Mesendoderm (in vitro differentiated cells): Measurements from ENCODE around the gene ANO2.
"Not testable (repeated sequence)": the region's sequence is repeated elsewhere in the genome, so short reads cannot be mapped to it uniquely, and the experiment has no call there.

Experiments
- DNase-seq: peaks from one replicate; pipeline ENCODE4 v3.0.0; 2013
- H2AK5ac ChIP-seq: 2 replicates; pipeline ENCODE4 v1.6.1; 2013; ENCODE audit warnings: low read length, inconsistent platforms
- H2BK120ac ChIP-seq: 2 replicates; pipeline ENCODE4 v1.6.1; 2013; ENCODE audit warnings: low read depth, mild to moderate bottlenecking, low read length, moderate library complexity, mixed read lengths
- H2BK15ac ChIP-seq: replicated peaks from 2 replicates; pipeline ENCODE4 v1.6.1; 2013; ENCODE audit warnings: low read depth, mild to moderate bottlenecking, moderate library complexity
- H2BK5ac ChIP-seq: 2 replicates; pipeline ENCODE4 v1.6.1; 2013; ENCODE audit warnings: low read length, inconsistent platforms
- H3K18ac ChIP-seq: 2 replicates; pipeline ENCODE4 v1.6.1; 2013; ENCODE audit warnings: mild to moderate bottlenecking, low read length, mixed read lengths
- H3K23ac ChIP-seq: one replicate; pipeline ENCODE4 v1.6.1; 2013; ENCODE audit warnings: low read length
- H3K27ac ChIP-seq: 2 replicates; pipeline ENCODE4 v1.5.1; 2013; ENCODE audit warnings: low read depth, mild to moderate bottlenecking, inconsistent platforms, low read length, moderate library complexity
- H3K27me3 ChIP-seq: 2 replicates; pipeline ENCODE4 v1.6.1; 2013; ENCODE audit warnings: low read length, control low read depth, mild to moderate bottlenecking, inconsistent platforms; ENCODE audit not compliant: insufficient read depth, poor library complexity
- H3K36me3 ChIP-seq: 2 replicates; pipeline ENCODE4 v1.6.1; 2013; ENCODE audit warnings: low read length, inconsistent platforms; ENCODE audit not compliant: control insufficient read depth, insufficient read depth
- H3K4ac ChIP-seq: one replicate; pipeline ENCODE4 v1.6.1; 2013; ENCODE audit warnings: low read depth, mild to moderate bottlenecking, low read length, moderate library complexity
- H3K4me1 ChIP-seq: 2 replicates; pipeline ENCODE4 v1.6.1; 2013; ENCODE audit warnings: low read depth, low read length, inconsistent platforms; ENCODE audit not compliant: control insufficient read depth
- H3K4me2 ChIP-seq: 2 replicates; pipeline ENCODE4 v1.6.1; 2013; ENCODE audit warnings: low read length
- H3K4me3 ChIP-seq: 2 replicates; pipeline ENCODE4 v1.5.1; 2013; ENCODE audit warnings: mild to moderate bottlenecking, low read length
- H3K56ac ChIP-seq: one replicate; pipeline ENCODE4 v1.6.1; 2013; ENCODE audit warnings: low read length
- H3K79me1 ChIP-seq: 2 replicates; pipeline ENCODE4 v1.6.1; 2013; ENCODE audit warnings: low read length, inconsistent platforms
- H3K79me2 ChIP-seq: 2 replicates; pipeline ENCODE4 v1.6.1; 2013; ENCODE audit warnings: mild to moderate bottlenecking, low read length; ENCODE audit not compliant: control insufficient read depth, insufficient read depth
- H3K9ac ChIP-seq: 2 replicates; pipeline ENCODE4 v1.6.1; 2013; ENCODE audit warnings: low read length, inconsistent platforms
- H4K5ac ChIP-seq: one replicate; pipeline ENCODE4 v1.6.1; 2013; ENCODE audit warnings: low read length
- H4K8ac ChIP-seq: one replicate; pipeline ENCODE4 v1.6.1; 2013; ENCODE audit warnings: low read depth, mild to moderate bottlenecking, control low read depth, low read length, moderate library complexity
- WGBS: extraction: QIAGEN DNeasy Blood & Tissue Kit; methylation state at CpG from one replicate; pipeline ENCODE4 v1.1.7; 2013; ENCODE audit warnings: low lambda C conversion rate, missing lambda C conversion rate; ENCODE audit not compliant: insufficient coverage; ENCODE audit errors: extremely low coverage; 5-methylcytosine and 5-hydroxymethylcytosine counted together

Gene ANO2

DNA sequence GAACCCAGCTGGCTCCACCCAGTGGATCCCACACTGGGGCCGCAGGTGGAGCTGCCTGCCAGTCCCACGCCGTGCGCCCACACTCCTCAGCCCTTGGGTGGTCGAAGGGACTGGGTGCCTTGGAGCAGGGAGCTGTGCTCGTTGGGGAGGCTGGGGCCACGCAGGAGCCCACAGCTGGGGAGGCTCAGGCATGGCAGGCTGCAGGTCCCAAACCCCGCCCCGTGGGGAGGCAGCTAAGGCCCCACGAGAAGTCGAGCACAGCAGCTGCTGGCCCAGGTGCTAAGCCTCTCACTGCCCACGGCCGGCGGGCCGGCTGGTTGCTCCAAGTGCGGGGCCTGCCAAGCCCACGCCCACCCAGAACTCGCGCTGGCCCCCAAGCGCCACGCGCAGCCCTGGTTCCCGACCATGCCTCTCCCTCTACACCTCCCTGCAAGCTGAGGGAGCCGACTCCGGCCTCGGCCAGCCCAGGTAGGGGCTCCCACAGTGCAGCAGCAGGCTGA, 56.2 kb downstream of the ANO2 start:
- Histone ChIP-seq H3K79me1 (no peaks in the 10 kb centered on the region), H2BK120ac (no peak overlapping the region), H3K56ac (no peak overlapping the region), H3K4me1 (no peaks in the 10 kb centered on the region), H3K4ac (no peak overlapping the region), H2BK15ac (no peak overlapping the region), H3K36me3 (no peaks in the 10 kb centered on the region), H3K27me3 (no peaks in the 10 kb centered on the region), H2AK5ac (no peak overlapping the region), H3K27ac (no peak overlapping the region), H4K8ac (no peak overlapping the region), H3K23ac (no peak overlapping the region), H3K4me3 (no peak overlapping the region), H3K4me2 (no peak overlapping the region), H4K5ac (no peak overlapping the region), H3K18ac (no peak overlapping the region), H3K79me2 (no peaks in the 10 kb centered on the region), H3K9ac (no peak overlapping the region), H2BK5ac (no peak overlapping the region)
- DNase-seq: no peak
- no CpG with 5 or more reads among the region's 26 CpGs for WGBS

DNA sequence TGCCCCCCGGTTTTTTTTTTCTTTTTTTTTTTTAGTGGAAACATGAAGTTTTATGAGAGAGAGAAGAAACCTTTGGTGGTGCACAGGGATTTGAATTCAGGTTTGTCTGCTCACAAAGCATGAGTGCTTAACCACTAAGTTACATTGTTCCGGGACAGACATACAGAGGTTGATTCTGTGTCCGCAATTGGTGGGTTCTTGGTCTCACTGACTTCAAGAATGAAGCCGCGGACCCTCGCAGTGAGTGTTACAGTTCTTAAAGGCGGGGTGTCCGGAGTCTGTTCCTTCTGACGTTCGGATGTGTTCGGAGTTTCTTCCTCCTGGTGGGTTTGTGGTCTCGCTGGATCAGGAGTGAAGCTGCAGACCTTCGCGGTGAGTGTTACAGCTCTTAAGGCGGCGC, 57.2 kb downstream of the ANO2 start:
- not testable (repeated sequence) for H3K4me1 ChIP-seq, H2AK5ac ChIP-seq, H3K27me3 ChIP-seq, H3K4ac ChIP-seq, H3K4me2 ChIP-seq, H3K9ac ChIP-seq, H4K8ac ChIP-seq, H3K56ac ChIP-seq, H2BK15ac ChIP-seq, H2BK120ac ChIP-seq, H3K4me3 ChIP-seq, H3K27ac ChIP-seq, H3K79me2 ChIP-seq, DNase-seq, H2BK5ac ChIP-seq, H3K23ac ChIP-seq, H4K5ac ChIP-seq, H3K79me1 ChIP-seq, H3K18ac ChIP-seq, H3K36me3 ChIP-seq
- no CpG with 5 or more reads among the region's 16 CpGs for WGBS

- no peaks in the 10 kb centered on the region for H3K4me1 ChIP-seq
- H3K27me3 ChIP-seq: no peaks in the 10 kb centered on the region
- no peak overlapping the region for H3K27ac ChIP-seq
- H3K56ac ChIP-seq: no peak overlapping the region
- no peaks in the 10 kb centered on the region for H3K79me2 ChIP-seq
- no peak overlapping the region for H3K9ac ChIP-seq
- no peak overlapping the region for H2BK5ac ChIP-seq
- H2BK15ac ChIP-seq: no peak overlapping the region
- no peak overlapping the region for H3K4me3 ChIP-seq
- no peak overlapping the region for H3K18ac ChIP-seq
- no peak overlapping the region for H2AK5ac ChIP-seq
- no peak overlapping the region for H3K4me2 ChIP-seq
- H3K4ac ChIP-seq: no peak overlapping the region
- no peak overlapping the region for H4K5ac ChIP-seq
- no CpG with 5 or more reads among the region's 3 CpGs for WGBS
- H3K36me3 ChIP-seq: no peaks in the 10 kb centered on the region
- H3K79me1 ChIP-seq: no peaks in the 10 kb centered on the region
- H2BK120ac ChIP-seq: no peak overlapping the region
- no peak overlapping the region for H3K23ac ChIP-seq
- no peak for DNase-seq
- no peak overlapping the region for H4K8ac ChIP-seq
These were observed 60.2 kb downstream of the ANO2 start for GRCh38 chr12:5884866-5885265.

DNA sequence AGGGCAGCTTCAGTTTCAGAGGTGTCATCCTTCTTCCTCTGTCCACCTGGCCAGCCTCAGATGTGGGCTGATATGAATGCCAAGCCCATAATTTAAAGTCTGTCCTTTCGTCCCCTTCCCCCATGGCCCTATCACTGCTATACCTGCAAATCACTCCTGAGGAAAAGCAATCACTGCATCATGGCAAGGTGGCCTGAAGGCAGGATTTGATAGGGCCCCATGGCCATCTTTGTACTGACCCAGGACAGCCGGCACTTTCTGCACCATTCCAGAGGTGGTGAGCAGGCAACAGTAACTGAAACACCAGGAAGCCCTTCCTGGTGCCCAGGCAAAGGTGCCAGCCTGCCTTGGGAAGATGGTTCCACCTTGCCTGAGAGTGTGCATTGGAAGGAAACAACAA, 60.8 kb downstream of the ANO2 start:
- no peak overlapping the region for H4K8ac ChIP-seq
- H3K4ac ChIP-seq: no peak overlapping the region
- H3K4me2 ChIP-seq: no peak overlapping the region
- no peak overlapping the region for H3K27ac ChIP-seq
- no CpG with 5 or more reads among the region's 2 CpGs for WGBS
- H3K27me3 ChIP-seq: no peaks in the 10 kb centered on the region
- no peaks in the 10 kb centered on the region for H3K36me3 ChIP-seq
- H2BK15ac ChIP-seq: no peak overlapping the region
- H3K79me2 ChIP-seq: no peaks in the 10 kb centered on the region
- H3K18ac ChIP-seq: no peak overlapping the region
- no peak overlapping the region for H3K4me3 ChIP-seq
- no peak overlapping the region for H4K5ac ChIP-seq
- no peak overlapping the region for H3K23ac ChIP-seq
- H3K9ac ChIP-seq: no peak overlapping the region
- no peak for DNase-seq
- no peak overlapping the region for H2BK120ac ChIP-seq
- H3K4me1 ChIP-seq: no peaks in the 10 kb centered on the region
- no peak overlapping the region for H3K56ac ChIP-seq
- H2BK5ac ChIP-seq: no peak overlapping the region
- H3K79me1 ChIP-seq: no peaks in the 10 kb centered on the region
- no peak overlapping the region for H2AK5ac ChIP-seq

DNA sequence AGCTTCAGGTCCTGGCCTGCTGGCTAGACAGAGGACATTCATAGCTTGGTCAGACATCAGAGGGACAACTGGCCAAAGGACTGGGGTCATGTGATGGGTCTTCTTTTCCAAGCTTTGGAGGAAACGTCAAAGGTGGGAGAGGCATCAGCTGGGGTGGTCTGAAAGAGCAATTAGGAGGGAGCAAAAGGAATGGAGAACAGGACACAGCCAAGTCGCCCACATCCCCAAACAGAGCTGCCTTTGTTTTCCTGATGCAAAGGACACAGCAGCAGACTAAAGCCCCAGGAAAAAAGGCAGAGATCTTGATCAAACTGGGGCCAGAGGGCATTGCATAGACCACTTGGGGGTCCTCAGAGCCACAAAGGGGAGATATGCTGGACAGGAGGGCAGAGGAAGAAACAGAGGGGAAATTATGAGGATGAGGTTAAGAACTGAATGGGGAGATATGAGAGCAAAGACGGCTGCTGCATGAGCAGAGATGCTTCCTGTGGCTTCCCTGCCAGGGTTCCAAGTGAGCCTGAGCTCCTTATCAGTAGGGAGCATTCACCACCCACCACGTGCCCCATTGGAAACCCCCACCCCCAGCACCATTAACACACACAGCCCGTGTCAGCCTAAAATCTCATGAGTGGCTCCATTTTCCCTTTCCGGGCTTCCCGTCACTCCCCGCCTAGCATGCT, 62.4 kb downstream of the ANO2 start:
- DNase-seq: no peak
- Histone ChIP-seq H2AK5ac (no peak overlapping the region), H3K56ac (no peak overlapping the region), H2BK15ac (no peak overlapping the region), H3K4me3 (no peak overlapping the region), H3K79me1 (no peaks in the 10 kb centered on the region), H4K5ac (no peak overlapping the region), H3K27me3 (no peaks in the 10 kb centered on the region), H3K9ac (no peak overlapping the region), H3K23ac (no peak overlapping the region), H3K36me3 (no peaks in the 10 kb centered on the region), H2BK5ac (no peak overlapping the region), H3K4me2 (no peak overlapping the region), H4K8ac (no peak overlapping the region), H3K18ac (no peak overlapping the region), H3K27ac (no peak overlapping the region), H3K4me1 (no peaks in the 10 kb centered on the region), H3K4ac (no peak overlapping the region), H3K79me2 (no peaks in the 10 kb centered on the region), H2BK120ac (no peak overlapping the region)
- no CpG with 5 or more reads among the region's 8 CpGs for WGBS

GRCh38 chr12:5881666-5882065, 63.4 kb downstream of the ANO2 start:
- no peak overlapping the region for H4K5ac ChIP-seq
- H3K27me3 ChIP-seq: no peaks in the 10 kb centered on the region

More at GRCh38 chr12:5881666-5882065, 63.4 kb downstream of the ANO2 start:
- H2BK120ac ChIP-seq: no peak overlapping the region
- no peak overlapping the region for H3K56ac ChIP-seq
- no peak overlapping the region for H4K8ac ChIP-seq
- H3K23ac ChIP-seq: no peak overlapping the region
- H3K79me2 ChIP-seq: no peaks in the 10 kb centered on the region
- no peak overlapping the region for H3K4me2 ChIP-seq
- no peak for DNase-seq
- no peaks in the 10 kb centered on the region for H3K4me1 ChIP-seq
- no peak overlapping the region for H2BK15ac ChIP-seq
- H3K9ac ChIP-seq: no peak overlapping the region
- no peaks in the 10 kb centered on the region for H3K79me1 ChIP-seq
- H3K4me3 ChIP-seq: no peak overlapping the region
- no peak overlapping the region for H3K18ac ChIP-seq
- H2AK5ac ChIP-seq: no peak overlapping the region
- H3K36me3 ChIP-seq: no peaks in the 10 kb centered on the region
- no peak overlapping the region for H2BK5ac ChIP-seq
- H3K4ac ChIP-seq: no peak overlapping the region
- H3K27ac ChIP-seq: no peak overlapping the region
